Transverse colon (tissue), 4 donors: ENCODE measurements around the gene CRYBG2. TPM values are rescaled to one million over a fixed set of nuclear protein-coding genes. Genes with fewer than 3 reads are reported as not detected.

Source experiments
- DNase-seq: peaks from one replicate; pipeline ENCODE4 v3.0.0-alpha.2; 2019
- H3K27ac ChIP-seq, 4 donors: fragments of 200-600 bp; sonication (generic); 2 replicates each; pipeline ENCODE4 v1.5.1; 2016 to 2018; ENCODE audit warnings: inconsistent platforms in 4 of 4
- H3K27me3 ChIP-seq: fragments of 200-600 bp; sonication (generic); 2 replicates; pipeline ENCODE4 v1.5.1; 2017; ENCODE audit warnings: inconsistent platforms
- H3K36me3 ChIP-seq, 4 donors: fragments of 200-600 bp; sonication (generic); 2 replicates each; pipeline ENCODE4 v1.5.1; 2017 to 2019; ENCODE audit warnings: inconsistent platforms in 4 of 4
- H3K4me1 ChIP-seq, 4 donors: fragments of 200-600 bp; sonication (generic); 2 replicates each; pipeline ENCODE4 v1.5.1; 2017 to 2020; ENCODE audit warnings: inconsistent platforms in 4 of 4
- H3K4me3 ChIP-seq, 4 donors: fragments of 200-600 bp; sonication (generic); 1 replicate in 1 of 4; 2 replicates in 3 of 4; pipeline versions ENCODE4 v1.5.1 to v1.6.1; 2017 to 2019; ENCODE audit warnings: inconsistent platforms in 4 of 4
- H3K9me3 ChIP-seq, 2 donors: fragments of 200-600 bp; sonication (generic); 2 replicates each; pipeline ENCODE4 v1.5.1; 2017 to 2019; ENCODE audit warnings: inconsistent platforms in 2 of 2
- CTCF ChIP-seq, 5 experiments: fragments of 200-600 bp in 3 of 5; fragments of 450-650 bp in 2 of 5; sonication (generic) in 3 of 5; IDR thresholded peaks; 1 replicate in 2 of 5; 2 replicates in 3 of 5; pipeline ENCODE4 v1.5.1; 2016 to 2017; ENCODE audit warnings: antibody characterized with exemption in 5 of 5, inconsistent platforms in 3 of 5, mild to moderate bottlenecking in 2 of 5, moderate library complexity in 1 of 5
- EP300 ChIP-seq: sonication (generic); formaldehyde crosslinking; IDR thresholded peaks from one replicate; pipeline ENCODE4 v1.6.1; 2017; ENCODE audit warnings: antibody characterized with exemption, low read depth
- POLR2A ChIP-seq: fragments of 450-650 bp; IDR thresholded peaks from one replicate; pipeline ENCODE4 v1.6.1; 2016; ENCODE audit warnings: antibody characterized with exemption, mild to moderate bottlenecking, moderate library complexity
- POLR2AphosphoS5 ChIP-seq, 3 donors: sonication (generic); formaldehyde crosslinking; IDR thresholded peaks; one replicate each; pipeline ENCODE4 v1.6.1; 2016; ENCODE audit warnings: antibody characterized with exemption in 3 of 3
- WGBS, 2 donors: methylation state at CpG; one replicate each; pipeline ENCODE4 v1.1.5; 2018; ENCODE audit warnings: low coverage in 1 of 2; 5-methylcytosine and 5-hydroxymethylcytosine counted together
- in situ Hi-C, 4 donors: fragments of 200-750 bp; cut with MboI; loops; one replicate each; pipeline versions ENCODE4 v1.15.0 to v1.15.1; 2017; ENCODE audit warnings: low sequenced_read_pairs in 3 of 4, low pct_ligation_motif_present in 1 of 4, low pct_unique_long_range_greater_than_20kb in 1 of 4
- intact Hi-C: fragments of 100-400 bp; cut with DNase I; formaldehyde crosslinking; loops from one replicate; pipeline ENCODE4 v1.15.1; 2023; ENCODE audit warnings: low total_unique reads
- total RNA-seq, 4 donors: library from RNA; depleted of rRNA; stranded (reverse); fragments of >200 nt; gene quantifications; one replicate each; pipeline ENCODE4 v1.1.0, GENCODE V29; 2016

Gene CRYBG2
- total RNA-seq: 10 to 100 TPM in 3 of 4 donors, 1 to 10 TPM in 1; 2.8 to 41.9 (median 22.3) TPM

GRCh38 chr1:26353976-26354820 lies at the start of gene CRYBG2:
Gene CRYBG2 (minus strand): TSS chr1:26354130. CDS start chr1:26346657, 7,473 bp downstream.
- TF ChIP-seq POLR2AphosphoS5 (IDR thresholded peaks at IDR 0.05) (peak in 2 of 3 donors; percentile 36 to 55), EP300 (no peak), POLR2A (peak; percentile 54), CTCF (IDR thresholded peaks at IDR 0.05) (no peak)

GRCh38 chr1:26403656-26404055 lies 49.7 kb upstream of the CRYBG2 start:
- TF ChIP-seq CTCF (IDR thresholded peaks at IDR 0.05): no peak
- no peak for TF ChIP-seq POLR2A
- TF ChIP-seq EP300: no peak
- TF ChIP-seq POLR2AphosphoS5 (IDR thresholded peaks at IDR 0.05): no peak
- no peaks in the 10 kb centered on the region for H3K4me1 ChIP-seq
- H3K27me3 ChIP-seq: peaks cover 18% of the 10 kb centered on the region
- no peak overlapping the region for H3K27ac ChIP-seq
- no peak overlapping the region for H3K4me3 ChIP-seq
- H3K36me3 ChIP-seq: no peaks in the 10 kb centered on the region
- H3K9me3 ChIP-seq: no peaks in the 10 kb centered on the region
- no peak for DNase-seq
- intact Hi-C loops (no loop called here), in situ Hi-C loops (no loop called here)
- WGBS, 2 donors: 20 to 26% methylated on average over 1 to 4 of the region's 4 CpGs

More at GRCh38 chr1:26353976-26354820, at the start of gene CRYBG2:
- H3K4me3 ChIP-seq: no peak within 1 kb of the TSS
- intact Hi-C loops (no loop called here), in situ Hi-C loops (no loop called here)
- 42% methylated on average over 21 of the region's 21 CpGs; no CpG with 5 or more reads in 1 of the 2 donors for WGBS, 2 donors
- no peaks in the 10 kb centered on the region for H3K36me3 ChIP-seq
- DNase-seq: peak; percentile 84
- no peaks in the 10 kb centered on the region for H3K9me3 ChIP-seq
- H3K27ac ChIP-seq: peak within 1 kb of the TSS; percentile 29 to 48 (median 36)
- no peaks in the 10 kb centered on the region for H3K27me3 ChIP-seq
- H3K4me1 ChIP-seq: peaks cover 0 to 47% (median 34%) of the 10 kb centered on the region in 4 donors

- Histone ChIP-seq H3K4me1 (no peaks in the 10 kb centered on the region), H3K27ac (no peak overlapping the region), H3K9me3 (no peaks in the 10 kb centered on the region), H3K27me3 (peaks cover 16% of the 10 kb centered on the region), H3K4me3 (no peak overlapping the region), H3K36me3 (no peaks in the 10 kb centered on the region)
- WGBS, 2 donors: 80 to 84% methylated on average over 3 of the region's 3 CpGs
- intact Hi-C loops (no loop called here), in situ Hi-C loops (no loop called here)
- DNase-seq: no peak
- TF ChIP-seq CTCF (IDR thresholded peaks at IDR 0.05) (no peak), POLR2A (no peak), EP300 (no peak), POLR2AphosphoS5 (IDR thresholded peaks at IDR 0.05) (no peak)
Observed at GRCh38 chr1:26401891-26402290, 48.0 kb upstream of the CRYBG2 start.

- WGBS, 2 donors: 60 to 69% methylated on average over 2 to 3 of the region's 3 CpGs
- in situ Hi-C loops (no loop called here), intact Hi-C loops (no loop called here)
- no peaks in the 10 kb centered on the region for H3K36me3 ChIP-seq
- TF ChIP-seq POLR2AphosphoS5 (IDR thresholded peaks at IDR 0.05): no peak
- TF ChIP-seq CTCF (IDR thresholded peaks at IDR 0.05): no peak
- no peak for TF ChIP-seq POLR2A
- TF ChIP-seq EP300: no peak
- DNase-seq: no peak
- no peaks in the 10 kb centered on the region for H3K4me1 ChIP-seq
- no peak overlapping the region for H3K27ac ChIP-seq
- peaks cover 12% of the 10 kb centered on the region for H3K27me3 ChIP-seq
- no peaks in the 10 kb centered on the region for H3K9me3 ChIP-seq
- no peak overlapping the region for H3K4me3 ChIP-seq
Observed at GRCh38 chr1:26399034-26399433, 45.1 kb upstream of the CRYBG2 start.
